ENCODE results near the gene COX5A.

- TF ChIP-seq POLR2AphosphoS5 (IDR thresholded peaks at IDR 0.05): no peak
- TF ChIP-seq EP300 (IDR thresholded peaks at IDR 0.05): no peak
Observed at GRCh38 chr15:74897300-74897701, 40.6 kb downstream of the COX5A start.

All from esophagus muscularis mucosa (tissue), 3 donors.